DOHH2 (cell line): ENCODE measurements around the gene WDFY3.

Source experiments
- EZH2phosphoT487 ChIP-seq: fragments of 200-600 bp; sonication (generic); IDR thresholded peaks from 2 replicates; pipeline ENCODE4 v1.6.1; 2017; ENCODE audit warnings: borderline replicate concordance, mild to moderate bottlenecking, antibody characterized with exemption, low read length, moderate library complexity, mixed read lengths
- TF ChIP-seq, protein P1 (sequence below): fragments of 200-600 bp; sonication (generic); IDR thresholded peaks from one replicate; pipeline ENCODE4 v1.5.1; 2014; ENCODE audit warnings: antibody characterized with exemption, mild to moderate bottlenecking, low read depth, low read length; ENCODE audit not compliant: poor library complexity, severe bottlenecking

DNA sequence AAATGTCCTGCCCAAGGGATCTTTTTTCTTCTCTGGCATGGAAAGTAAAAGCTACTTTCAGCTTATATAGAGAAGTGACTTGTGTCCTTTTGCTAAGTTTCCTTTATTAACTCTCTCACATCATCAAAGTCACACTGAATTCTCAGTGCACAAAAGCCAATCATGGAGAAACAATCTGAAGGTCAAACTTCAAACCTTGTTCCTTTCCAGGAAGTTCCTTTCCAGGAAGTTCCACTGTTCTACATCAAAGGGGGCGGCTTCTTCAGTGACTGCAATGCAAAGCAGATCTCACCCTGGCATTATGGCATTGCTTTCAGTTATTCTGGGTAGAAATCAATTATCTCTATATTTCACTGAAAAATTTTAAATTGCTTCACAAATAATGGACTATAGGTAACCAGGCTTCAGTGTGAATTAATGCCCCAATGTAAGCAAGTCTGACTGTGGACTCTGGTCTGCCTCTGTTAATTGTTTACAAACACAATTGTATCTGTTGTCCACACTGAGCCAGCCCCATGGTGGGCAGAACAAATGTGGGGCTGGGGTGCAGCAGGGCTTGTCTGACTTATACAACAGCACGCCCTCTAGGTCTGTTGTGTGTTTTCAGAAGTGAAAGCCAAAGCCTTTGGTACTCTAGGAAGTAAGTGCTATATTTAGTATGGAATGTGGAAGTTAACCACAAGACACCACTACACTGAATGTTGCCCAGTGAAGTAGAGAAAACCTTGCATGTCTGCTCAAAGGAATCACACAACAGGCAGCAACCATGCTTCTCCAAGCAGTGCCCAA is 284.8 kb downstream of the WDFY3 start:
- TF ChIP-seq, protein P1, sequence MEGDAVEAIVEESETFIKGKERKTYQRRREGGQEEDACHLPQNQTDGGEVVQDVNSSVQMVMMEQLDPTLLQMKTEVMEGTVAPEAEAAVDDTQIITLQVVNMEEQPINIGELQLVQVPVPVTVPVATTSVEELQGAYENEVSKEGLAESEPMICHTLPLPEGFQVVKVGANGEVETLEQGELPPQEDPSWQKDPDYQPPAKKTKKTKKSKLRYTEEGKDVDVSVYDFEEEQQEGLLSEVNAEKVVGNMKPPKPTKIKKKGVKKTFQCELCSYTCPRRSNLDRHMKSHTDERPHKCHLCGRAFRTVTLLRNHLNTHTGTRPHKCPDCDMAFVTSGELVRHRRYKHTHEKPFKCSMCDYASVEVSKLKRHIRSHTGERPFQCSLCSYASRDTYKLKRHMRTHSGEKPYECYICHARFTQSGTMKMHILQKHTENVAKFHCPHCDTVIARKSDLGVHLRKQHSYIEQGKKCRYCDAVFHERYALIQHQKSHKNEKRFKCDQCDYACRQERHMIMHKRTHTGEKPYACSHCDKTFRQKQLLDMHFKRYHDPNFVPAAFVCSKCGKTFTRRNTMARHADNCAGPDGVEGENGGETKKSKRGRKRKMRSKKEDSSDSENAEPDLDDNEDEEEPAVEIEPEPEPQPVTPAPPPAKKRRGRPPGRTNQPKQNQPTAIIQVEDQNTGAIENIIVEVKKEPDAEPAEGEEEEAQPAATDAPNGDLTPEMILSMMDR = no peak
- TF ChIP-seq EZH2phosphoT487 = no peak
